Astrocyte (in vitro differentiated cells and primary cell): ENCODE results near the gene PDZD7. TPM values are rescaled to one million over a fixed set of nuclear protein-coding genes. Genes with fewer than 3 reads are reported as not detected.

Source experiments
- DNase-seq: peaks from one replicate; pipeline ENCODE4 v3.0.0-alpha.2; 2010; ENCODE audit warnings: low read depth
- FAIRE-seq: peaks from 2 replicates; lab custom pipeline; 2011; peaks lifted over from hg19 to GRCh38; lab: Jason Lieb, UNC
- H2AFZ ChIP-seq: 2 replicates; pipeline ENCODE4 v1.6.0; 2012; ENCODE audit warnings: low read depth, low read length, inconsistent platforms
- H3K27ac ChIP-seq: 2 replicates; pipeline ENCODE4 v1.5.1; 2011; ENCODE audit warnings: low read depth, low read length, inconsistent platforms
- H3K27me3 ChIP-seq: 2 replicates; pipeline ENCODE4 v1.6.0; 2011; ENCODE audit warnings: low read length, inconsistent platforms; ENCODE audit not compliant: insufficient read depth
- H3K36me3 ChIP-seq: 2 replicates; pipeline ENCODE4 v1.5.1; 2011; ENCODE audit warnings: low read length, inconsistent platforms; ENCODE audit not compliant: insufficient read depth
- H3K4me1 ChIP-seq: 2 replicates; pipeline ENCODE4 v1.5.1; 2011; ENCODE audit warnings: low read length, inconsistent platforms; ENCODE audit not compliant: insufficient read depth
- H3K4me2 ChIP-seq: 2 replicates; pipeline ENCODE4 v1.6.0; 2012; ENCODE audit warnings: low read length, inconsistent platforms
- H3K4me3 ChIP-seq: 2 replicates; pipeline ENCODE4 v1.5.1; 2011; ENCODE audit warnings: low read depth, mild to moderate bottlenecking, low read length, inconsistent platforms; ENCODE audit not compliant: insufficient read depth
- H3K79me2 ChIP-seq: 2 replicates; pipeline ENCODE4 v1.6.0; 2012; ENCODE audit warnings: mild to moderate bottlenecking, low read length, inconsistent platforms; ENCODE audit not compliant: insufficient read depth
- H3K9ac ChIP-seq: 2 replicates; pipeline ENCODE4 v1.6.0; 2012; ENCODE audit warnings: mild to moderate bottlenecking, low read length, inconsistent platforms
- H3K9me3 ChIP-seq: 2 replicates; pipeline ENCODE4 v1.5.1; 2012; ENCODE audit warnings: low read depth, mild to moderate bottlenecking, low read length, inconsistent platforms; ENCODE audit not compliant: insufficient read depth
- H4K20me1 ChIP-seq: 2 replicates; pipeline ENCODE4 v1.6.0; 2012; ENCODE audit warnings: low read length, inconsistent platforms; ENCODE audit not compliant: insufficient read depth
- H3K27ac Mint-ChIP-seq: one replicate; pipeline ENCODE4 v1.8.0; 2021; ENCODE audit warnings: mild to moderate bottlenecking, mixed read lengths; ENCODE audit not compliant: unreplicated experiment
- H3K27me3 Mint-ChIP-seq: one replicate; pipeline ENCODE4 v1.8.0; 2021; ENCODE audit warnings: low read depth, mixed read lengths; ENCODE audit not compliant: unreplicated experiment
- H3K36me3 Mint-ChIP-seq: one replicate; pipeline ENCODE4 v1.8.0; 2021; ENCODE audit warnings: low read depth, mixed read lengths; ENCODE audit not compliant: unreplicated experiment
- H3K4me1 Mint-ChIP-seq: one replicate; pipeline ENCODE4 v1.8.0; 2021; ENCODE audit warnings: low read depth, mixed read lengths; ENCODE audit not compliant: unreplicated experiment
- H3K4me3 Mint-ChIP-seq: one replicate; pipeline ENCODE4 v1.8.0; 2021; ENCODE audit warnings: mild to moderate bottlenecking, moderate library complexity, mixed read lengths; ENCODE audit not compliant: unreplicated experiment
- H3K9me3 Mint-ChIP-seq: one replicate; pipeline ENCODE4 v1.8.0; 2021; ENCODE audit warnings: mild to moderate bottlenecking, mixed read lengths; ENCODE audit not compliant: unreplicated experiment
- CTCF ChIP-seq: IDR thresholded peaks from 2 replicates; pipeline ENCODE4 v1.5.1; 2011; ENCODE audit warnings: low read depth, mild to moderate bottlenecking, inconsistent platforms, low read length, moderate library complexity; ENCODE audit not compliant: insufficient read depth
- EZH2 ChIP-seq: IDR thresholded peaks from 2 replicates; pipeline ENCODE4 v1.6.1; 2012; ENCODE audit warnings: mild to moderate bottlenecking, low read length, inconsistent platforms; ENCODE audit not compliant: insufficient read depth
- total RNA-seq: library from RNA; stranded (reverse); gene quantifications from 2 replicates; pipeline ENCODE4 v1.2.1, GENCODE V29; 2021

The PDZD7 gene
- total RNA-seq, 1 donor from 2014 or later, result 4.5 TPM

- Histone ChIP-seq H3K4me3 (no peak overlapping the region), H3K4me2 (peak overlapping the region; percentile 95)
Measured at GRCh38 chr10:101063548-101064414, 32.9 kb upstream of the PDZD7 start.

GRCh38 chr10:101063050-101063525 lies 32.2 kb upstream of the PDZD7 start:
- DNase-seq (no peak), FAIRE-seq (no peak)
- H3K27me3 ChIP-seq, result peaks cover 4% of the 10 kb centered on the region
- Mint-ChIP-seq H3K9me3 (no peaks in the 10 kb centered on the region), H3K4me1 (peaks cover 16% of the 10 kb centered on the region), H3K27me3 (peaks cover 27% of the 10 kb centered on the region), H3K36me3 (peaks cover 5% of the 10 kb centered on the region), H3K27ac (no peak overlapping the region), H3K4me3 (peak overlapping the region; percentile 70)
- no peaks in the 10 kb centered on the region for H4K20me1 ChIP-seq
- peak overlapping the region; percentile 60 for H2AFZ ChIP-seq
- peaks cover 15% of the 10 kb centered on the region for H3K79me2 ChIP-seq
- TF ChIP-seq CTCF, result no peak
- no peaks in the 10 kb centered on the region for H3K36me3 ChIP-seq
- H3K4me1 ChIP-seq, result peaks cover 51% of the 10 kb centered on the region
- H3K4me2 ChIP-seq, result peak overlapping the region; percentile 95
- no peak overlapping the region for H3K9ac ChIP-seq
- H3K9me3 ChIP-seq, result no peaks in the 10 kb centered on the region
- H3K27ac ChIP-seq, result no peak overlapping the region
- H3K4me3 ChIP-seq, result peak overlapping the region; percentile 93

More at GRCh38 chr10:101063548-101064414, 32.9 kb upstream of the PDZD7 start:
- Histone ChIP-seq H3K36me3 (no peaks in the 10 kb centered on the region), H3K9me3 (no peaks in the 10 kb centered on the region), H3K27ac (no peak overlapping the region), H2AFZ (no peak overlapping the region), H3K79me2 (peaks cover 10% of the 10 kb centered on the region), H3K4me1 (peaks cover 51% of the 10 kb centered on the region), H3K9ac (no peak overlapping the region), H4K20me1 (no peaks in the 10 kb centered on the region), H3K27me3 (peaks cover 4% of the 10 kb centered on the region)
- TF ChIP-seq EZH2 (no peak), CTCF (no peak)
- Mint-ChIP-seq H3K27me3 (peaks cover 28% of the 10 kb centered on the region), H3K4me3 (peak overlapping the region; percentile 77), H3K36me3 (peaks cover 5% of the 10 kb centered on the region), H3K9me3 (no peaks in the 10 kb centered on the region), H3K27ac (no peak overlapping the region), H3K4me1 (peaks cover 16% of the 10 kb centered on the region)
- FAIRE-seq (no peak), DNase-seq (no peak)
